Kidney epithelial cell (primary cell): ENCODE data around the gene NPFFR2. TPM values are rescaled to one million over a fixed set of nuclear protein-coding genes. Genes with fewer than 3 reads are reported as not detected.
"Not testable (repeated sequence)": the region's sequence is repeated elsewhere in the genome, so short reads cannot be mapped to it uniquely, and the experiment has no call there.

Experiments used
- DNase-seq: peaks from one replicate; pipeline ENCODE4 v3.0.0-alpha.2; 2010; ENCODE audit warnings: low read depth
- H3K27me3 ChIP-seq: 2 replicates; pipeline ENCODE4 v1.6.0; 2011; ENCODE audit warnings: low read length; ENCODE audit not compliant: control insufficient read depth, insufficient read depth
- H3K36me3 ChIP-seq: 2 replicates; pipeline ENCODE4 v1.5.1; 2011; ENCODE audit warnings: low read length; ENCODE audit not compliant: control insufficient read depth, insufficient read depth
- H3K4me3 ChIP-seq: 2 replicates; pipeline ENCODE4 v1.5.1; 2011; ENCODE audit warnings: low read depth, mild to moderate bottlenecking, control low read depth, low read length
- total RNA-seq: library from RNA; depleted of rRNA; stranded (reverse); fragments of >200 nt; gene quantifications from 2 replicates; pipeline ENCODE4 v1.2.3, GENCODE V29; 2015
- TF ChIP-seq, protein P1 (sequence below): IDR thresholded peaks from 2 replicates; pipeline ENCODE4 v1.5.1; 2011; ENCODE audit warnings: mild to moderate bottlenecking, moderate library complexity, low read length, control low read depth, inconsistent platforms; ENCODE audit not compliant: insufficient read depth, poor library complexity, severe bottlenecking

Gene NPFFR2
- total RNA-seq, 1 donor from 2014 or later: 6.2 TPM

DNA sequence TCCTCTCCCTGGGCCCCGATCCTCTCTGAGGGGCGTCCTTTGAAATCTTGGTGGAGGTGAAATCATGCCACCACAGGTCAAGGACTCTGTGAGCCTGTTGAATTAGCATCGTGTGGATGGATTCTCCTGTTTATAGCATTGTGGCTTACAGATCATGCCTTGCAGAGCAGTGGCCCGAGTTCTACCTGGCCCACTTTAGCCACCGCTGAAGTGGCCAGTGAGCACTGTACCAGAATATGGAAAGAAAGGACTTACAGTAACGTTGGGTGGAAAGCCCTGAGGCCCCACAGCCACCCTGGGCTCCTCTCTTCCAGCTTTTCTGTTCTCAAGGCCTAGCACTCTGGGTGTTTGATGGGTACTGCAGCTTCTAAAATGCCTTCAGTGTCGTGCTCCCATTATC is 35.3 kb downstream of the NPFFR2 start:
- H3K27me3 ChIP-seq: no peaks in the 10 kb centered on the region
- no peaks in the 10 kb centered on the region for H3K36me3 ChIP-seq
- DNase-seq: no peak
- TF ChIP-seq, protein P1, sequence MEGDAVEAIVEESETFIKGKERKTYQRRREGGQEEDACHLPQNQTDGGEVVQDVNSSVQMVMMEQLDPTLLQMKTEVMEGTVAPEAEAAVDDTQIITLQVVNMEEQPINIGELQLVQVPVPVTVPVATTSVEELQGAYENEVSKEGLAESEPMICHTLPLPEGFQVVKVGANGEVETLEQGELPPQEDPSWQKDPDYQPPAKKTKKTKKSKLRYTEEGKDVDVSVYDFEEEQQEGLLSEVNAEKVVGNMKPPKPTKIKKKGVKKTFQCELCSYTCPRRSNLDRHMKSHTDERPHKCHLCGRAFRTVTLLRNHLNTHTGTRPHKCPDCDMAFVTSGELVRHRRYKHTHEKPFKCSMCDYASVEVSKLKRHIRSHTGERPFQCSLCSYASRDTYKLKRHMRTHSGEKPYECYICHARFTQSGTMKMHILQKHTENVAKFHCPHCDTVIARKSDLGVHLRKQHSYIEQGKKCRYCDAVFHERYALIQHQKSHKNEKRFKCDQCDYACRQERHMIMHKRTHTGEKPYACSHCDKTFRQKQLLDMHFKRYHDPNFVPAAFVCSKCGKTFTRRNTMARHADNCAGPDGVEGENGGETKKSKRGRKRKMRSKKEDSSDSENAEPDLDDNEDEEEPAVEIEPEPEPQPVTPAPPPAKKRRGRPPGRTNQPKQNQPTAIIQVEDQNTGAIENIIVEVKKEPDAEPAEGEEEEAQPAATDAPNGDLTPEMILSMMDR: no peak
- H3K4me3 ChIP-seq: no peak overlapping the region

- Histone ChIP-seq H3K27me3 (no peaks in the 10 kb centered on the region), H3K4me3 (no peak overlapping the region), H3K36me3 (no peaks in the 10 kb centered on the region)
- DNase-seq: no peak
- TF ChIP-seq, protein P1: no peak
Measured at GRCh38 chr4:72073816-72074215, 42.0 kb downstream of the NPFFR2 start.

DNA sequence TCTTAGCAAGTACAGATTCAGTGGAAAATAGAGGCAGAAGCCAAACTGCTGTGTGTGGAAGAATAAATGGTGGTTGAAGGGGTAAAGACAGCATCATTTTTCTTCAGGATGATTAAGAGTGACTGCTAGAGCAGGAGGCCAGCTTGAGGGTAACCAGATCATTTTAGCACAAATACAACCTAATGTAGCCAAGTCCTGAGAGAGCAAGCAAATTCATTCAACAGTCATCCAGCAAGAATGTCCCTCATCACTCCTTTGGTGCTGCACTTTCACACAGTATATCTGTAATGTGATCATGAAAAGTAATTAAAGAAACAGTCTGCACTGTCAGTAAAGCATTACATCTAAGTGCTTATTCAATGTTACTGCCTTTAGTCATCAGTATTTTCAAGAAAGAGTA is 44.8 kb downstream of the NPFFR2 start:
- TF ChIP-seq, protein P1: no peak
- Histone ChIP-seq H3K4me3 (no peak overlapping the region), H3K36me3 (no peaks in the 10 kb centered on the region), H3K27me3 (no peaks in the 10 kb centered on the region)
- peak; percentile 85 for DNase-seq

GRCh38 chr4:72077346-72077745 is 45.5 kb downstream of the NPFFR2 start:
- DNase-seq: no peak
- H3K4me3 ChIP-seq: no peak overlapping the region
- TF ChIP-seq, protein P1: no peak
- no peaks in the 10 kb centered on the region for H3K27me3 ChIP-seq
- no peaks in the 10 kb centered on the region for H3K36me3 ChIP-seq

DNA sequence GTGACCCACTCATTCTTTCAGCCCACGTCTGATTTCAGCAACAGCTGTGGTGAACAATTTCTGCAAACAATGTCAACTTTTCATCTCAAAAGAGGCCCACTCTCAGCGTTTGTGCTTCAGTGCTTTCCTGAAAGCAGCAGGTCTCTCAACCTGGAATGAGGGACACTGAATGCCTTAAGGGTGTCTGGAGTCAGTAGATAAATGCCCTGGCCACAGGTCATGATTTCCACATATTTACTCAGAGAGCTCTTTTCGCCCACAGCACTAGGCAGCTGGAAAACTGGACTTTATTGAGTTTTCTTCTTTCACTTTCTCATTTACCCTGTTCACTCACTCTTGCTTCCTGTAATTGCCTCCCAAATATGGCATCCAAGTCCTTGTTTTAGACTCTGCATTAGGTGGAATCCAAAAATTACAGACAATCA is 52.8 kb downstream of the NPFFR2 start:
- Histone ChIP-seq H3K4me3 (no peak overlapping the region), H3K27me3 (no peaks in the 10 kb centered on the region), H3K36me3 (no peaks in the 10 kb centered on the region)
- TF ChIP-seq, protein P1: no peak
- no peak for DNase-seq

DNA sequence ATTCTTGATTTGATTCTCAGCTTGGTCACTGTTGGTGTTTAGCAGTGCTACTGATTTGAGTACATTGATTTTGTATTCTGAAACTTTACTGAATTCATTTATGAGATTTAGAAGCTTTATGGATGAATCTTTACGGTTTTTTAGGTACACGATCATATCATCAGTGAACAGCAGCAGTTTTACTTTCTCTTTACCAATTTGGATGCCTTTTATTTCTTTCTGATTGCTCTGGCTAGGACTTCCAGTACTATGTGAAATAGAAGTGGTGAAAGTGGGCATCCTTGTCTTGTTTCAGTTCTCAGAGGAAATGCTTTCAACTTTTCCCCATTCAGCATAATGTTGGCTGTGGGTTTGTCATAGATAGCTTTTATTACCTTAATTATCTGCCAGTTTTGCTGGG is 58.8 kb downstream of the NPFFR2 start:
- H3K4me3 ChIP-seq, DNase-seq, H3K27me3 ChIP-seq: not testable (repeated sequence)

More for the DNA sequence above, 58.8 kb downstream of the NPFFR2 start:
- H3K36me3 ChIP-seq: not testable (repeated sequence)
